ENCODE measurements around the gene AKAP6.
"Not testable (repeated sequence)": the region's sequence is repeated elsewhere in the genome, so short reads cannot be mapped to it uniquely, and the experiment has no call there.

The AKAP6 gene

DNA sequence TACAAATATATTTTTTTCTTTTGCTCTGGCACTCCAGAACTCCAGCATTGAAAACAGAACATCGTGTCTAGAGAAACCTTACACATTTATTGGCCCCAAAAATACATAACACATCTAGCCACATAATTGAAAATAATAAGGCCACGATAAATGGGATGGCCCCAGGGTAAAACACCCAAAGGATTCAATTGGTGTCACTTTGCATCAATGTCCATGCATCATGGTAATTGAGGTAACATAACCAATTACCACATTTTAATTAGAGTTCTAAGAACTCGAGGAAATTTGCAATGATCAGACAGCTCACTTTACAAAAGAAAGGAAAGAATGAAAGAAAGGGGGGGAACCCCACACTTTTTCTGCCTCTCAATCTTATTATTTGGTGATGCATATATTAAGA is 457.8 kb downstream of the AKAP6 start:
- POLR2A ChIA-PET (ENCODE audit: low non-redundant PET): no interaction called here
- no peak for TF ChIP-seq CTCF (conservative IDR thresholded peaks at IDR 0.05; ENCODE audit: low read depth)
- no peak for DNase-seq (ENCODE audit: low spot score)
- no peak overlapping the region for H3K27ac ChIP-seq
- CTCF ChIA-PET: interaction anchor here (0.5 to 0.7 kb wide), 2 partner anchors 93 to 134 kb away, joined by 3 to 4 read pairs; no protein-coding TSS in a partner anchor

GRCh38 chr14:32793033-32793432 is 463.9 kb downstream of the AKAP6 start:
- DNase-seq (ENCODE audit: low spot score); H3K27ac ChIP-seq; CTCF ChIA-PET; POLR2A ChIA-PET (ENCODE audit: low non-redundant PET): not testable (repeated sequence)

DNA sequence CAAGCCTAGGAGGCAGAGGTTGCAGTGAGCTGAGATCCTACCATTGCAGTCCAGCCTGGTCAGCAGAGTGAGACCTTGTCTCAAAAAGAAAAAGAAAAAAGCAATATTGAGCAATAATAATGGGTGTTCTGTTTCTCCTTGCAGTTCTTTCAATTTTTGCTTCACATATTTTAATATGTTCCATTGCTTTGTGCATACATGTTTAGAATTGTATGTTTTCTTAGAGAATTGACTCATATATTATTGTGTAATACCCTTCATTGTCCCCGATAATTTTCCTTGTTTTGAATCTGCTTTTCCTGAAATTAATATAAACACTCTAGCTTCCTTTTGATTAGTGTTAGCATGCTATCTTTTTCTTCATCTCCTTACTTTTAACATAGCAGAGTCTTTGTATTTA is 471.2 kb downstream of the AKAP6 start:
- H3K27ac ChIP-seq: no peak overlapping the region
- CTCF ChIA-PET: no interaction called here
- no peak for TF ChIP-seq CTCF (conservative IDR thresholded peaks at IDR 0.05; ENCODE audit: low read depth)
- DNase-seq (ENCODE audit: low spot score): no peak
- POLR2A ChIA-PET (ENCODE audit: low non-redundant PET): no interaction called here

DNA sequence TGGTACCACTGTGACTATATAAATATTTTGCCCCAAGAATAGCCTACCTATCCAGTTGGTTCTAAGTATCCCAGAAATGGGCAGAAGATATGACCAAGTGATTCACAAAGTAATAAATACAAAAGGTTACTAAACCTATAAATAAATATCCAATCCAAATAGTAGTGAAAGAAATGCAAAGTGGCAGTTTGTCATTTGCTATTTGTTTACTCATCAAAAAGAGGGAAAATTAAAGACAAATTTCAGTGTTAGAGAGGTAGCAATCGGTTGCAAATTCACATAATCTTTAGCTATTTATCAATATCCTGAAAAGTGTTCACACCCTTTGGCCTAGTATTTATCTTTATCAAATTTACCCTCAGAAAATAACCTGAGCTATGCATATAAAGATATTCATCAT is 473.2 kb downstream of the AKAP6 start:
- no peak for TF ChIP-seq CTCF (conservative IDR thresholded peaks at IDR 0.05; ENCODE audit: low read depth)
- no peak overlapping the region for H3K27ac ChIP-seq
- no peak for DNase-seq (ENCODE audit: low spot score)
- POLR2A ChIA-PET (ENCODE audit: low non-redundant PET): no interaction called here
- CTCF ChIA-PET: no interaction called here

DNA sequence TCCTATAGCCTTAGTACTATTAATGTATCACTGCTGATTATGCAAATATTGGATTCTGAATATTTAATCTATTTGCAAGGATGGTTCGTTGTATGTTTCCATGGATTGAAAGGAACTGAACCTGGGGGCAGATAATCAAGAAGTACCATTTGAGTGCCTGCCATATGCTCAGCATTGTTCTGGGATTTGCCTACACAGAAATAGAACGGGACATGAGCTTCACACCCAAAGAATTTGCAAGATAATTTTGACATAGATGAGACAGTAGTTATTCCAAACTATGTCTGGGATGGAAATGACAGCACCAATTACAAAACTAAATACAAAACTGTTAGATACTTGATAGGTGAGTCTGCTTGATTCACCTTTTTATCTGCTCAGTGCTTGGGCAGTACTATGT is 476.9 kb downstream of the AKAP6 start:
- no peak for TF ChIP-seq CTCF (conservative IDR thresholded peaks at IDR 0.05; ENCODE audit: low read depth)
- no peak overlapping the region for H3K27ac ChIP-seq
- no peak for DNase-seq (ENCODE audit: low spot score)
- POLR2A ChIA-PET (ENCODE audit: low non-redundant PET): no interaction called here
- CTCF ChIA-PET: no interaction called here

DNA sequence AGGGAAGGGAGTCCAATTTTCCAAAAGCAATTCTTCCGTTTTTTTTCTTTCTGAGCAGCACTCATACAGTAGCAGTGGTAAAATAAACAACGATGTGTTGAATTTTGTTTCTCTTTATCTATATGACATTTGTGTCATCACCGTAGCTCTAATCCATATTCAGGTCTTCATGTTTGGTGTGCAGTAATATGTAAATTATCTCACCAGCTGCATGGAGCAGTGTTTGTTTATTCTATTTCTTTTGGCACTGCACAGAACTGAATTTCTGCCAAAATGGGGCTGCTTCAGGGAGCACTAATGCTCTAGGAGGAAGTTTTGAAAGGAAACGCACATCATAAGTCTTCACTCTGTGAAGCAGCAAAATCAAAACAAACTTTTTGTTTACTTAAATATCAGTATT is 479.5 kb downstream of the AKAP6 start:
- no peak for DNase-seq (ENCODE audit: low spot score)
- POLR2A ChIA-PET (ENCODE audit: low non-redundant PET): no interaction called here
- CTCF ChIA-PET: interaction anchor here (0.6 kb wide), 1 partner anchor 111 kb away, joined by 3 read pairs; no protein-coding TSS in a partner anchor
- no peak for TF ChIP-seq CTCF (conservative IDR thresholded peaks at IDR 0.05; ENCODE audit: low read depth)
- H3K27ac ChIP-seq: no peak overlapping the region

- no peak for DNase-seq (ENCODE audit: low spot score)
- TF ChIP-seq CTCF (conservative IDR thresholded peaks at IDR 0.05; ENCODE audit: low read depth): no peak
- no peak overlapping the region for H3K27ac ChIP-seq
- ChIA-PET CTCF (interaction anchor here (0.6 kb wide), 1 partner anchor 111 kb away, joined by 3 read pairs; no protein-coding TSS in a partner anchor), POLR2A (ENCODE audit: low non-redundant PET) (no interaction called here)
Observed at GRCh38 chr14:32809255-32809654, 480.2 kb downstream of the AKAP6 start.
